ENCODE results near the gene NCAM2.

- TF ChIP-seq POLR2A (IDR thresholded peaks at IDR 0.05) = no peak
- TF ChIP-seq CTCF (IDR thresholded peaks at IDR 0.05) = no peak
These were observed 3.4 kb downstream of the NCAM2 start for GRCh38 chr21:21001591-21002100.

All from heart left ventricle (tissue), 13 donors.